NCI-H1092 (cell line): ENCODE results near the gene GASK1A.

ENCODE experiments used
- DNase-seq: peaks from one replicate; lab custom pipeline; 2025; lab: John Stamatoyannopoulos, UW

Gene GASK1A

GRCh38 chr3:42982645-42983412 lies 3.7 kb downstream of the GASK1A start:
- DNase-seq = no peak

- DNase-seq = no peak
These were observed 4.8 kb downstream of the GASK1A start for GRCh38 chr3:42983927-42984326.

GRCh38 chr3:42984701-42985100 lies 5.6 kb downstream of the GASK1A start:
- DNase-seq = no peak

GRCh38 chr3:42988097-42988496 lies 9.0 kb downstream of the GASK1A start:
- no peak for DNase-seq

- no peak for DNase-seq
These were observed 9.5 kb downstream of the GASK1A start for GRCh38 chr3:42988566-42988965.

GRCh38 chr3:42991341-42992315 lies 12.5 kb downstream of the GASK1A start:
- no peak for DNase-seq

- DNase-seq = no peak
These were observed 15.5 kb downstream of the GASK1A start for GRCh38 chr3:42994595-42994994.

GRCh38 chr3:42996021-42996420 lies 16.9 kb downstream of the GASK1A start:
- DNase-seq = no peak

GRCh38 chr3:42996633-42997075 lies 17.5 kb downstream of the GASK1A start:
- no peak for DNase-seq

GRCh38 chr3:42999212-42999611 lies 20.1 kb downstream of the GASK1A start:
- no peak for DNase-seq

- DNase-seq = no peak
These were observed 20.5 kb downstream of the GASK1A start for GRCh38 chr3:42999632-43000031.

- DNase-seq = no peak
These were observed 21.3 kb downstream of the GASK1A start for GRCh38 chr3:43000387-43000786.

GRCh38 chr3:43001094-43001553 lies 22.0 kb downstream of the GASK1A start:
- no peak for DNase-seq

GRCh38 chr3:43001556-43002121 lies 22.5 kb downstream of the GASK1A start:
- DNase-seq = no peak

GRCh38 chr3:43004282-43004681 lies 25.2 kb downstream of the GASK1A start:
- DNase-seq = no peak

- DNase-seq = no peak
These were observed 26.1 kb downstream of the GASK1A start for GRCh38 chr3:43005253-43005652.

- no peak for DNase-seq
These were observed 26.9 kb downstream of the GASK1A start for GRCh38 chr3:43005981-43006380.

- DNase-seq = no peak
These were observed 27.7 kb downstream of the GASK1A start for GRCh38 chr3:43006825-43007224.

- no peak for DNase-seq
These were observed 30.4 kb downstream of the GASK1A start for GRCh38 chr3:43009547-43009946.

- no peak for DNase-seq
These were observed 31.5 kb downstream of the GASK1A start for GRCh38 chr3:43010638-43011037.

GRCh38 chr3:43011638-43012037 lies 32.5 kb downstream of the GASK1A start:
- no peak for DNase-seq

- DNase-seq = no peak
These were observed 33.1 kb downstream of the GASK1A start for GRCh38 chr3:43012174-43012573.
